Stimulated activated CD8-positive, alpha-beta memory T cell treated with anti-CD3 and anti-CD28 coated beads, Interleukin-15, amount 100 ng/mL, for 24 hours (primary cell): ENCODE data around the gene IL2RG.
A peak's percentile ranks its signal among the peaks of the same experiment; 100 is the strongest.

ENCODE experiments used
- DNase-seq: peaks from one replicate; pipeline ENCODE4 v3.0.0-alpha.2; 2020; ENCODE audit warnings: low read depth

IL2RG gene

DNA sequence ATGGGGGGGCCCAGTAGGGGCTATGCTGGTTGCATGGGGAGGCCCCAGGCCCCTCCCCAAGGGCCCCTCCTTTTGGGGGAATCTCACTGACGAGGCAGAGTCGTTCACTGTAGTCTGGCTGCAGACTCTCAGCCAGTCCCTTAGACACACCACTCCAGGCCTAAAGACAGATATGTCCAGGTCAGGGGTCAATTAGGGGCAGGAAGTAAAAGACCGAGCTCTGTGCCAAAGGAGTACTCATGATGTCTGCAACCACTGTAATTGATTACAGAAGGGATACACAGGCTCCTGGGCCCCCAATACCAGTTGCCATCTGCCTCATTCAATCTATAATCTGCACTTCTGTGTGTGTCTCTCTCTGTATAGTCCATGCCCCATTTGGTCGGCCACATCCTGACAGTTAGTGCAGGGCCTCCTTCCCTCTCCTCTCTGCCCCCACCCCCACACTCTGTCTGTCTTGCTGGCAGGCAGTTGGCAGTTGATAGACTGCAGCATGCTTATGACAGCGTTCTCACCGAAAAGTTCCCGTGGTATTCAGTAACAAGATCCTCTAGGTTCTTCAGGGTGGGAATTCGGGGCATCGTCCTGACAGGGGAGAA is 3.5 kb downstream of the IL2RG start:
- no peak for DNase-seq

DNA sequence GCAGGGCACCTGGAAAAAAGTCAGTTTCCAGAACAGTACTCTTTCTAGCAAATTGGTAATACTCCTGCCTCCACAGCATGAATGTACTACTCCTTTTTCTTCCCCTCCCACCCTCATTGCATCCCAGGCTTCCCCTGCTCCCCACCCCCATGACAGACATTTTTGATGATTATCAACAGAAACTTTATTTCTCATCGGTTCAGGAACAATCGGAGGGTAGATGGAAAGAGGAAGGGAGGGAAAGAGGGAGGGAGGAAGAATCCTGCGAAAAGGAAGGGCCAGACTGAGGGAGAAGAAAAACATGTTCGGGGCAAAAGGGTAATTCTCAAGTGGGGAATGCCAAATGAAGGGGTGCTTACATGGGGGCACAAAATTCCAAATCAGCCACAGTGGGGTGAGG is 4.1 kb downstream of the IL2RG start:
- no peak for DNase-seq

DNA sequence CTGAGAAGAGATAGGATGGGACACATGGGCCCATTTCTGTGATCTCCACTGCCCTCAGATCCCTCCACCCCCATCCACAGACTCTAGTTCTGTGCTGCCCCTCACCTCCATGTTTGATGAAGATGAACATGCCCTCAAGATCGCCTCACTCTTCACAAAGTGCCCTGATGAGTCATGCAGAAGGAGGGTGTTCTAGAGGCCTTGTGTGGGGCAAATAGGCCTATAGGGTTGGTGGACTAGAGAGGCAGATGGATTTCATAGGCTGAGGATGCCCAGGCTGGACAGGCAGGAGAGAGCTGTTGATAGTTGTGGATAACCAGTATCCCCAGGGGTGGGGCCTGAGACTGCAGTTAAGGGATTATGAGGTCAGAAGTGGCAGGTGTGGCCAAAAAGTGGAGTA is 5.0 kb downstream of the IL2RG start, which contains the start of gene CXorf65:
Gene CXorf65 (minus strand): TSS at position 314 of the 400 bp plus-strand sequence. CDS start 184 bp downstream, at position 130.
- no peak for DNase-seq

DNA sequence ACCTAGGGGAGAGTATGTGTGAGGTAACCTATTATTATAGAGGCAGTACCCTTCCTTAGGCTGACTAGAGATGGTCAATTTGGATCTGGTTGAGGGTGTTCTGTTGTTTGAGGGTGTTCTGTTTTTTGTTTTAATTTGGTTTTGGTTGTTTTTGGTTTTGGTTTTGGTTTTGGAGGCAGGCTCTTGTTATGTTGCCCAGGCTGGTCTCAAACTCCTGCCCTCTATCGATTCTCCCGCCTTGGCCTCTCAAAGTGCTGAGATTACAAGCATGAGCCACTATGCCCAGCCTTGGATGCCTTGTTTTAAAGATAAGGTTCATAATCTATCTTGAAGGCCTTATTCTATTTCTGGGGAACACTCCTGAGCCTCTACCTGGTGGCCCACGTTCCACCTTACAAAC is 5.7 kb downstream of the IL2RG start:
- no peak for DNase-seq

DNA sequence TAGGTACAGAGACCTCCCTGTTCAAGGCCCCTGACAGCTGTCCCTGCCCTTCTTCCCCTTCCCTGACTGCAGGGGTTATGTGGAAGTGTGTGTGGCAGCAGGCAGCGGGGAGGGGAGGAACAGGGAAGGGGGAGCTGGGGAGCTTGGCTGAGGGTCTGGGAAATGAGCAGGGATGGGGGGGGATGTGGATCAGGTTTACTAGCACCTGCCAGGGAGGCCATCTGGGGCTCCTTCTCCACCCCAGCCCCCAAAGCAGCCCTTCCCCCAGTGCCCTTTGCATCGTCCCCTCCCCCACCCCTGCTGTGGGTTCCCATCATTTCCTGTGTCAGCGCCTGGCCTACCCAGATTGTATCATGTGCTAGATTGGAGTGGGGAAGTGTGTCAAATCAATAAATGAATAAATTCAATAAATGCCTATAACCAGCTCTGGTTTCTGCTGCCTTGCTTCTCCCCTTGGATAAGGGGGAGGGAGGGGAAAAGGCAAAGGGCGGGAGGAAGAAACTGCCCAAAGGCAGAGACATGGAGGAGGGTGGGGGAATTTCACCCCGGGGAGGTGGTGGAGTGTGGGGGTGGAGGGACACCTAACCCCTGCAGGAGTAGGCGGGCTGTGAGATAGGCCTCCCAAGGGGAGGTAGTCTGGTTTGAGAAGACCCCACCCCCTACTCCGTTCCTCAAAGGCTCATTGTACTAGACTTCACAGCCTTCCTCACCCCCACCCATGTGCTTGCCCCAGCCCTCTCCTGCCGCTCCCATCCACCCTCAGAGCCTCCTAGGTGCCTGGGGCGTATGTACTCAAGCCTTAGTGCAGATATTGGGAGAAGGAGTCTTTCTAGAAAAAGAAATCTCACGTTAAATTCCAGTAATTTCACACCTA is 8.0 kb downstream of the IL2RG start:
- no peak for DNase-seq

DNA sequence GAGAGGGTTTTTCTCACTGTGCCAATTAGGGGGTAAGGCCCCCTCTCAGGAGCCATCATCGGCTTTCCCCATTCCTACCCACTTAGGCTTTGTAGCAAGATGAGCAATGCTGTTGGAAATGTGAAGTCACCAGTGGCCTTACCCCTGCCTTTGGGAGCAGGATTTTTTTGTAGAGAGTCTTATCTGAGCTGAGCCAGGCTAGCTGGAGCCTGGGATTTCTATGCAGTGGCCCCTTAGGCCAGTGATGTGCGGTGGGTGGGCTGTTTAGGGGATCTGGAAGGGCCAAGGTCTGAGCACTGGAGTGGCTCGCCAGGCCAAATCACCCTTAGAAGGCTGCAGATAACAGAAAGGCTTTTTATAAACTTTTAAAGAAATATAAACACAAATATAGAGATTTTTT is 9.1 kb downstream of the IL2RG start:
- DNase-seq, result no peak

DNA sequence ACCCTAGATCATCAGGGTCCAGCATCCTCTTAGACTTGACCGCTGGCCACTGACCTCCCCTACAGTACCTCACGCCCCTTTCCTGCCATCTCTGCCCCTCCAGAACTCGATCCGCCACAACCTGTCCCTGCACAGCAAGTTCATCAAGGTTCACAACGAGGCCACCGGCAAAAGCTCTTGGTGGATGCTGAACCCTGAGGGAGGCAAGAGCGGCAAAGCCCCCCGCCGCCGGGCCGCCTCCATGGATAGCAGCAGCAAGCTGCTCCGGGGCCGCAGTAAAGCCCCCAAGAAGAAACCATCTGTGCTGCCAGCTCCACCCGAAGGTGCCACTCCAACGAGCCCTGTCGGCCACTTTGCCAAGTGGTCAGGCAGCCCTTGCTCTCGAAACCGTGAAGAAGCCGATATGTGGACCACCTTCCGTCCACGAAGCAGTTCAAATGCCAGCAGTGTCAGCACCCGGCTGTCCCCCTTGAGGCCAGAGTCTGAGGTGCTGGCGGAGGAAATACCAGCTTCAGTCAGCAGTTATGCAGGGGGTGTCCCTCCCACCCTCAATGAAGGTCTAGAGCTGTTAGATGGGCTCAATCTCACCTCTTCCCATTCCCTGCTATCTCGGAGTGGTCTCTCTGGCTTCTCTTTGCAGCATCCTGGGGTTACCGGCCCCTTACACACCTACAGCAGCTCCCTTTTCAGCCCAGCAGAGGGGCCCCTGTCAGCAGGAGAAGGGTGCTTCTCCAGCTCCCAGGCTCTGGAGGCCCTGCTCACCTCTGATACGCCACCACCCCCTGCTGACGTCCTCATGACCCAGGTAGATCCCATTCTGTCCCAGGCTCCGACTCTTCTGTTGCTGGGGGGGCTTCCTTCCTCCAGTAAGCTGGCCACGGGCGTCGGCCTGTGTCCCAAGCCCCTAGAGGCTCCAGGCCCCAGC is 10.5 kb downstream of the IL2RG start:
- no peak for DNase-seq

DNA sequence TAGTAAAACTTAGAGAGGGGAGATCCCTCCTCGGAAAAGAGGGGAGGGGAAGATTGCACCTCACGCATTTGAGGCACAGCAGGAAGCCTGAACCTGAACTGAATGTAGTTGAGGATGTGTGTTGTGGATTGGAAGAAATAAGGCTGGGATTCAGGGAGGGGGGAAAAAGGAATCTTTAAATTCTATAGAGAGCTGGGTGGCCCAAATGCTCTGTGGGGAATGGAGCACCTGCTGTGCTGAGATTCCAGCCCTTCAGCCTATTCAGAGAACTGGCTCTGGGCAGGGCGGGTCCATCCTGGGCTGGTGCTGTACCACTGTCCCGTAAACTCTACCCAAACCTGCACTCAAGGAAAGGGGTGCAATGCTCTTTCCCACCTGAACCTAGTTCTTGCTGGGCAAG is 11.6 kb downstream of the IL2RG start:
- no peak for DNase-seq

DNA sequence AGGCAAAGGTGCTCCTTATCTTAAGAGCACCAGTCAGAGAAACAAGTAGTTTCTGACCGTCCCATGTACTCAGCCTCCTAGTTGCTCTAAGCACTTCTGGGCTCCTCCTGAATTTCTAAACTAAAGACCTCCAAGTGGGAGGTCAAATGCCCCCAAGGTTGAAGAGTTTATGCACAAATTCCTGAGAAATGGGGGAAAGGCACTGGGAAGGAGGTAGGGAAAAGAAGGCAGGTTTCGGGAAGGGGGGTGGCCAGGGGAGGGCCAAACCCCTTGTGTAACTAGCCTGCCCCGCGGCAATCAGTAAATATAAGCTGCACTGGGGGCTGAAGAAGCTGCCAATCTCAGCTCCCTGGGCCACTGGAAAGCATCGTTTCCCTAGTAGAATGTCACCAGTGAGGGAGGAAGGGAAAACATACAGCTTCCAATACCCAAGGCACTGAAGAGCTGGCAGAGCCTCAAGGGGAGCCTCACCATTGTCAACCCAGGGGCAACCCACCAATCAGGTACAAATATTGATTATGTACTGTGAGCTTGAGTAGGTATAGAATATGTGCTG is 12.3 kb downstream of the IL2RG start:
- no peak for DNase-seq

DNA sequence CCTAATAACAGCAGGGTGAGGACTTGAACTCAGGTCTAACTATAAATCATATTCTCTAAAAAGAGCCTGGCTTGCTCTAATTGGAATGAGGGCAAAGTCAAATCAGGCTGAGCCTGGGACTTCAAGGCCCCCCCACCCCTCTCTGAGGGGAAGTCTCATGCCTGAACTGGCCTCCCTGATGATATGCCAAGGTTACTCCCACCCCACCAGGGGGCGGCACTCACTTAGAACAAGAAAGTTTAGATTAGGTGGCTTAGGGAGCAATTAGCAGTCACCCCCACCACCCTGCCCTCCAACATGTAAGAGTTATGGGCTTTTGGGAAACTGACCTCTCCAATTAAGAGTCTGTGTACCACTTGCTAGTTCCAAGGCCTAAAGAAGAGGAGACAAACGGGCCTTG is 13.1 kb downstream of the IL2RG start:
- DNase-seq, result no peak

DNA sequence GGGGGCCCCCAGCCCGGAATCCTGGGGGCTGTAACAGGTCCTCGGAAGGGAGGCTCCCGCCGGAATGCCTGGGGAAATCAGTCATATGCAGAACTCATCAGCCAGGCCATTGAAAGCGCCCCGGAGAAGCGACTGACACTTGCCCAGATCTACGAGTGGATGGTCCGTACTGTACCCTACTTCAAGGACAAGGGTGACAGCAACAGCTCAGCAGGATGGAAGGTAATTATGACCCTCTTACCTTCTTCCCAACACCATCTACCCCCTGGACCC is 14.7 kb downstream of the IL2RG start:
- DNase-seq, result no peak

DNA sequence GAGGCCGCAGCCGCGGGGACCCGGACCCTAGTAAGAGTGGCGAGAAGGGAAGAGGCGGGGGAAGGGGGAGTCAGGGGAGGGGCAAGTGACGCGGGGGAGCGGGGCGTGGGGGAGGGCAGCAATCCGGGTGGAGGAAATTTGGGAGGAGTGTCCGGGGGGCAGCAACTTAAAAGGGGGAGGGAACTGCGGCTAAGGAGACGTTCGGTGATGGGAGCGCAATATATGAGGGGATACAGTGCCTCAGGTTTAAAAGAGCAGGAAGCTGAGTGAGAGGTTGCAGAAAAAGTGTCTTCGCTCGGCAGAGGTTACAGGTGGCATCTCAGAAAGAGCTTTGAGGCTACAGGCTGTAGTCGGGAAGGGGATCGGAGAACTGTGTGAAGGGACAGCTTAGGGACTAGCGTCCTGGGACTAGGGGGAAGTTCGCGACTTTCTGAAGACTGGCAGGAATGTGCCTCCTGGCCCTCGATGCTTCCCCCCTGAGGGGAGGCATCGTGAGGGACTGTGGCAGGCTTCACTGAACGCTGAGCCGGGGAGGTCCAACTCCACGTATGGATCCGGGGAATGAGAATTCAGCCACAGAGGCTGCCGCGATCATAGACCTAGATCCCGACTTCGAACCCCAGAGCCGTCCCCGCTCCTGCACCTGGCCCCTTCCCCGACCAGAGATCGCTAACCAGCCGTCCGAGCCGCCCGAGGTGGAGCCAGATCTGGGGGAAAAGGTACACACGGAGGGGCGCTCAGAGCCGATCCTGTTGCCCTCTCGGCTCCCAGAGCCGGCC is 15.2 kb downstream of the IL2RG start:
- no peak for DNase-seq

DNA sequence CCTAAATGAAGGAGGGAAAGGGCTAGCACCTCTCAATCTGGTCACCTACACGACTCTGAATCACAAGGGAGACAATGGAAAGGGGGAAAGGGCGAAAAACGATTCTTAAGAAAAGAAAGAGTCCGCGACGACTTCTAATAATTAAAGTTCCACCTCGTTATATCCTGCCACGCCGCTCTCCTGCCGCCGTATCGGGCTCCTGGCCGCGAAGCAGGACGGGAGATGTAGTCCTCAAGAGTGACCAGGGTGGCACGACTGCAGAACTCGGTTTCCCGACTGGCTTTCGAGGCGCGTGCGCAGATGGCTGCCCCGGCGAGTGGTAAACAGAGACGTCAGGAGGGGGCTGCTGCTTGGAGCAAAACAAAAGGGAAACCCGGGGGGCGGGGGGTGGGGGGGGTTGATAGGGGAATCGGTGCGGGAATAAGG is 15.8 kb downstream of the IL2RG start, which contains the start of gene FOXO4:
Gene FOXO4 (plus strand): TSS at position 297 of the 426 bp plus-strand sequence. CDS start 678 bp downstream, outside the sequence.
- DNase-seq, result peak; percentile 55

DNA sequence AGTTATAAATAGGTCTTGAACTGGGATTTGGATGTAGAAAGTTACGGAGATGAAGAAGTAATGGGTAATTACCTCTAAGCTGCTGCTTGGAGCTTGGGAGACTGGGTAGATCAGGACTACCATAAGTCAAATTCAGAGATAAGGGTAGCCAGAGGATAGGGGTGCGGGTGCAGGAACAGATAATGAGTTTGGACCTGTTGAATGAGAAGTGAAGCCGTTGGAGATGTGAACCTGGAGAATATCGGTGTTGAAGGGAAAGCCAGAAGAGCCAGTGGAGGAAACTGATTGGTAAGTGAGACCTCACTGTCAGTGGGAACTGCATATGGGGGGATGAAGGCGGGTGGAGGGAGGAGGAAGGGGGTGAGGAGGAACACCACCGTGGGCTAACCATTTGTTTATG is 16.3 kb downstream of the IL2RG start:
- DNase-seq, result no peak

DNA sequence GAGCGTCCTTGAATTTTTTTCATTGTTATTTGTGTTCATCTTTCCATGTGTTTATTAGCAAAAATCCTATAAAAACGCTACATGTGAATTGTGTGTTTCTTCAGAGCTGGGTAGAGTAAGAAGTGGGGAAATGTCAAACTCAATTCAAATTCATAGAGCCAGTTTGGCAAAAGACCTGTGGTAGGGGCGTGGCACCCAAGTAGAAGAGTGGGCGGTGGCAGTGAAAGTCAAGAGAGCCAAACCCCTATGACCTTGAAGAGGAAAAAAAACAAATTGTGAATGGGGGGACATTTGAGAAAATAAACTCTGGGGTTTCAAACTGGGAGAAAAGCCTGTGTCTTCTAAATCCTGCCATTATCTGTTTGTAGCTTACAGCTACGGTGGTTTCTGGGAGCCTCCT is 20.1 kb downstream of the IL2RG start:
- no peak for DNase-seq

DNA sequence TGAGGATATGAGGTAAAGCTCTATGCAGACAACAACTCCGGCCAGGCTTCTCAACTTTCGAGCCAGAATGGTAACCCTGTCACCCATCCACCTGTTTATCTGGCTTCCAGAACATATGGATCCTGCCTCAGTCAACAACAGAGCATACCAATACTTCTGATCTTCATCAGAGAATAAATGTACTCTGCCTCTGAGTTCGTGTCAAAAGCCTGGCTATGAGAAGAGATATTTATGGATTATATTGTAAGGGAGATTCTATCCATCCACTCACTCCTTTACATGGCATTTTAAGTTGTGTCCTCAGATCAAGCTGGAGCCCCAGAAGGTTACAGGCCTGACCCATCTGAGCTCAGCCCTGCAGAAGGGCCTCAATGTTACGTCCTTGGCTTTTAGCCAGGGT is 25.5 kb downstream of the IL2RG start:
- DNase-seq, result no peak

DNA sequence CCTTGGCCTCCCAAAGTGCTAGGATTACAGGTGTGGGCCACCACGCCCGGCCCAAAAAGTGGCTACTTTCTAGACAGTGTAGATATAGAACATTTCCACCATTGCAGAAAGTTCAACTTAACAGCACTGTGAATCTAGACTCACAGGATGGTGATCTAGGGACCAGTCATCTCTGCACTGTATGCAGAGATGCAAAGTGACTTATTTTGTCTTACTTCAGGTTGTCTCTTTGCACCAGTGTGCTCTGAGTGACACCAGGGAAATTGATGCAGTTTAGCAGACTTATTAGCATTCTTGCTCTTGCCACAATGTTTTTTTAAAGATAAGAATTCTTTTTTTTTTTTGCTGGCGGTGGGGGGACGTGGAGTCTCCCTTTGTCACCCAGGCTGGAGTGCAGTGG is 28.6 kb downstream of the IL2RG start:
- DNase-seq, result no peak

DNA sequence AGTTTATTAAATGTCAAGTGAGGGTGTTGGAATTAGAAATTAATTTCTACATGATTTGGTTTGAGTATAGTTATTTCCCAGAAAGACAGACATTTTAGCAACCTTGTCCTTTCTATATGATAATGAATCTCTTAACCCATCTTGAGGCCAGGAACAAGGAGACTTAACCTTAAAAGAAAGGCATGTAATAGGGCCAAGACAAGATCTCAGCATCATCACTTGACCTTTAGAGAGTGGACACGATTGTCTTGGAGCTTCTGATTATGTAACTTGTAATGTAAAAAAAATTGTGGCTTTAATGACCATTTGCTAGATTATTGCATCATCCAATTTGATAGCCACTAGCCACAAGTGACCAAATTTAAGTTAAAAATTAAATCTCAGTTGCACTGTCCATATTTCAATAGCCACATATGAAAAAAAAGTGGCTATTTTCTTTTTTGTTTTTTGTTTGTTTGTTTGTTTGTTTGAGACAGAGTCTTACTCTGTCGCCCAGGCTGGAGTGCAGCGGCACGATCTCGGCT is 29.2 kb downstream of the IL2RG start:
- DNase-seq, result no peak

DNA sequence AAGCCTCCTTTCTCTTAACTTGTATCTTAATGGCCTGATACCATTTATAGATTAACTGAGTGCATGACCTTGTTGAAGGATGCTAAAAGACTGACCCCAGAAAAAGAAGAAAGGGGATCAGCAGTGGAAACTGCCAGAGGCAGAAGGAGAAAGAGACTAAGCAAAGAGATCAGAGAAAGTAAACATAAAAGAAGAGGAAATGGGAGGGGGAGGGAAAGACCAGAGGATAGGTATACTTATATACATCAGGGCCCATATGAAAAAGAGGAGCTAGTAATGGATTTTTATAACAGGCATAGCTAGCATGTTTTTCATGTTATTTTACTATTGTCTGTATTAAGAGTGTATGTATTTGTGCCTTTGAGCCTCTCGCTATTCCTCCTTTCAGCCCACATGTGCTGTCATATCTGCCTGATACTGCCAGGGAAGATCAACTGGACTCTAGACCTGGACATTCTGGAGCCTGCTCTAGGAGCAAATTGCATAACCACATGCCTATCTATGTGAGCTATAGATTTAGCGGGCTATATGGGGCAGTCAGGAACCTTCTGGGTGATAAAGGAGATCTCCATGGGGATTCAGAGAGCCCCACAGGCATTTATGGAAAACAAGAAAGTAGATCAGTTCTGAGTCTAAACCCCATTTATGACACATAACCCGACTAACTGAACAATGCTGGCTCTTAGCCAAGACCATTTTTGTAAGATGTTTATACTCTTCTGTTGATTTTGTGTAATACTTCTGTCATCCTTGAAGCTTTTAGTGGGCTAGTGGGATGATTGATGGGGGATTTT is 29.9 kb downstream of the IL2RG start:
- DNase-seq, result no peak

DNA sequence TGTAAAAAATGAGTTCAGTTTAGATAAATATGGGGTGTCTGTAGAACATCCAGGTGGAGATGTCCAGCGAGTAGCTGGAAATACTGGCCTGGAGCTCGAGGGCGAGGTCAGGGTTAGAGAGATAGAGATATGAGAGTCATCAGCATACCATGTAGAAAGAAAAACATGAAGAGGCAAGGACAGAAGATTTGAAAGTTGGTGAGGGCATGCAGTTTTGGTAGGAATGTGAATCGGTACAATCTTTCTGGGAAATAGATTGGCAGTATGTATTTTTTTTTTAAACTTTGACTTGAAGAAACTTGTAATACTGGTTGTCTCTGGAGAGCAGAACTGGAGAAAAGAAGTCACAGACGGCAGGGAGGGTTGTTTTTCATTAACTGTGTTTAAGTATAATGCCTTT is 40.8 kb downstream of the IL2RG start:
- DNase-seq, result no peak
